HepG2 (cell line): ENCODE results near the gene PLD2. TPM values are rescaled to one million over a fixed set of nuclear protein-coding genes. Genes with fewer than 3 reads are reported as not detected.
A peak's percentile ranks its signal among the peaks of the same experiment; 100 is the strongest.

Source experiments
- BHLHE40 ChIP-seq: IDR thresholded peaks from 2 replicates; pipeline ENCODE4 v1.6.1; 2011; ENCODE audit warnings: low read length, improper control_type of control experiment
- DR1 ChIP-seq: sonication (generic); formaldehyde crosslinking; IDR thresholded peaks from 2 replicates; pipeline ENCODE4 v1.8.0; 2021; ENCODE audit warnings: mild to moderate bottlenecking, missing genetic modification reagents, inconsistent platforms
- ELF4 ChIP-seq: sonication (generic); formaldehyde crosslinking; IDR thresholded peaks from 2 replicates; pipeline ENCODE4 v1.5.0; 2020; ENCODE audit warnings: missing genetic modification reagents, mild to moderate bottlenecking, moderate library complexity, borderline replicate concordance
- EZH2 ChIP-seq: conservative IDR thresholded peaks from 2 replicates; pipeline ENCODE4 v1.6.1; 2012; ENCODE audit warnings: mild to moderate bottlenecking, low read depth, low read length, moderate library complexity
- FOSL2 ChIP-seq: sonication (generic); formaldehyde crosslinking; IDR thresholded peaks from 2 replicates; pipeline ENCODE4 v1.4.0; 2020; ENCODE audit warnings: missing genetic modification reagents
- HNRNPLL ChIP-seq: fragments of 200-400 bp; formaldehyde crosslinking; IDR thresholded peaks from 2 replicates; pipeline ENCODE4 v1.6.1; 2017; ENCODE audit warnings: mild to moderate bottlenecking, low read depth, low read length; ENCODE audit not compliant: poor library complexity, severe bottlenecking
- HNRNPUL1 ChIP-seq: fragments of 200-400 bp; formaldehyde crosslinking; IDR thresholded peaks from 2 replicates; pipeline ENCODE4 v1.6.1; 2017; ENCODE audit warnings: low read depth, mild to moderate bottlenecking, low read length, moderate library complexity
- IKZF1 ChIP-seq: fragments of 450-650 bp; IDR thresholded peaks from 2 replicates; pipeline ENCODE4 v1.7.1; 2016
- KDM3A ChIP-seq: IDR thresholded peaks from 2 replicates; pipeline ENCODE4 v1.6.1; 2018; ENCODE audit warnings: low read depth, missing compliant biosample characterization
- KLF16 ChIP-seq, 2 experiments: sonication (generic) in 1 of 2; formaldehyde crosslinking in 1 of 2; IDR thresholded peaks; 2 replicates each; pipeline versions ENCODE4 v1.6.1 to v1.8.0; 2016 to 2023; ENCODE audit warnings: missing genetic modification reagents in 2 of 2, missing compliant biosample characterization in 1 of 2
- NFYB ChIP-seq: sonication (generic); formaldehyde crosslinking; IDR thresholded peaks from 2 replicates; pipeline ENCODE4 v1.4.0; 2020; ENCODE audit warnings: missing genetic modification reagents
- NR1H2 ChIP-seq: sonication (generic); formaldehyde crosslinking; IDR thresholded peaks from 2 replicates; pipeline ENCODE4 v1.8.1; 2022; ENCODE audit warnings: low read depth, missing genetic modification reagents, borderline replicate concordance
- XBP1 ChIP-seq: sonication (generic); formaldehyde crosslinking; IDR thresholded peaks from 2 replicates; pipeline ENCODE4 v1.5.0; 2020; ENCODE audit warnings: missing genetic modification reagents
- ZBTB1 ChIP-seq: sonication (generic); formaldehyde crosslinking; IDR thresholded peaks from 2 replicates; pipeline ENCODE4 v1.4.0; 2020; ENCODE audit warnings: missing genetic modification reagents, borderline replicate concordance
- ZBTB7A ChIP-seq: sonication (generic); formaldehyde crosslinking; IDR thresholded peaks from 2 replicates; pipeline ENCODE4 v1.8.0; 2022; ENCODE audit warnings: mild to moderate bottlenecking, missing genetic modification reagents
- ZBTB8A ChIP-seq: sonication (generic); formaldehyde crosslinking; IDR thresholded peaks from 2 replicates; pipeline ENCODE4 v1.4.0; 2020; ENCODE audit warnings: mild to moderate bottlenecking, low read depth, missing genetic modification reagents, borderline replicate concordance
- ZNF10 ChIP-seq: sonication (generic); formaldehyde crosslinking; IDR thresholded peaks from 2 replicates; pipeline ENCODE4 v1.4.0; 2020; ENCODE audit warnings: mild to moderate bottlenecking, low read depth, missing genetic modification reagents, borderline replicate concordance
- ZNF256 ChIP-seq: sonication (generic); formaldehyde crosslinking; conservative IDR thresholded peaks from 2 replicates; pipeline ENCODE4 v1.4.0; 2020; ENCODE audit warnings: missing genetic modification reagents
- ZNF280D ChIP-seq: sonication (generic); formaldehyde crosslinking; IDR thresholded peaks from 2 replicates; pipeline ENCODE4 v1.5.1; 2020; ENCODE audit warnings: mild to moderate bottlenecking, missing genetic modification reagents
- ZNF326 ChIP-seq: sonication (generic); formaldehyde crosslinking; IDR thresholded peaks from 2 replicates; pipeline ENCODE4 v1.4.0; 2020; ENCODE audit warnings: missing genetic modification reagents, borderline replicate concordance
- ZNF616 ChIP-seq: sonication (generic); formaldehyde crosslinking; IDR thresholded peaks from 2 replicates; pipeline ENCODE4 v1.5.0; 2020; ENCODE audit warnings: low read depth, mild to moderate bottlenecking, missing genetic modification reagents
- ZNF891 ChIP-seq: sonication (generic); formaldehyde crosslinking; IDR thresholded peaks from 2 replicates; pipeline ENCODE4 v1.5.0; 2020; ENCODE audit warnings: mild to moderate bottlenecking, missing genetic modification reagents
- polyA plus RNA-seq, 8 experiments: library from polyadenylated mRNA; depleted of rRNA in 3 of 8; stranded (reverse) in 7 of 8; unstranded in 1 of 8; fragments of >200 nt; fragmentation: Illumina TruSeq in 4 of 8; extraction: Trizol in 4 of 8; gene quantifications; 2 replicates each; pipeline versions ENCODE4 v1.2.1 to v1.2.3, GENCODE V29; 2011 to 2016; ENCODE audit warnings: low read depth in 4 of 8, missing spikeins in 1 of 8, mixed read lengths in 1 of 8; ENCODE audit not compliant: insufficient read depth in 1 of 8
- total RNA-seq, 5 experiments: library from RNA; depleted of rRNA; stranded (reverse); fragments of >200 nt; fragmentation: Illumina TruSeq; extraction: Trizol; gene quantifications; 2 replicates each; pipeline ENCODE4 v1.2.3, GENCODE V29; 2016; ENCODE audit warnings: low read depth in 1 of 5
- TF ChIP-seq, protein P1 (sequence below): sonication (generic); formaldehyde crosslinking; IDR thresholded peaks from 2 replicates; pipeline ENCODE4 v1.4.0; 2020; ENCODE audit warnings: missing genetic modification reagents

Gene PLD2
- total and polyA plus RNA-seq, 2 of the 13 experiments (the other 11 are each of a cell fraction or from before 2014, with no cell fraction given) = 13.4 to 29.7 TPM

DNA sequence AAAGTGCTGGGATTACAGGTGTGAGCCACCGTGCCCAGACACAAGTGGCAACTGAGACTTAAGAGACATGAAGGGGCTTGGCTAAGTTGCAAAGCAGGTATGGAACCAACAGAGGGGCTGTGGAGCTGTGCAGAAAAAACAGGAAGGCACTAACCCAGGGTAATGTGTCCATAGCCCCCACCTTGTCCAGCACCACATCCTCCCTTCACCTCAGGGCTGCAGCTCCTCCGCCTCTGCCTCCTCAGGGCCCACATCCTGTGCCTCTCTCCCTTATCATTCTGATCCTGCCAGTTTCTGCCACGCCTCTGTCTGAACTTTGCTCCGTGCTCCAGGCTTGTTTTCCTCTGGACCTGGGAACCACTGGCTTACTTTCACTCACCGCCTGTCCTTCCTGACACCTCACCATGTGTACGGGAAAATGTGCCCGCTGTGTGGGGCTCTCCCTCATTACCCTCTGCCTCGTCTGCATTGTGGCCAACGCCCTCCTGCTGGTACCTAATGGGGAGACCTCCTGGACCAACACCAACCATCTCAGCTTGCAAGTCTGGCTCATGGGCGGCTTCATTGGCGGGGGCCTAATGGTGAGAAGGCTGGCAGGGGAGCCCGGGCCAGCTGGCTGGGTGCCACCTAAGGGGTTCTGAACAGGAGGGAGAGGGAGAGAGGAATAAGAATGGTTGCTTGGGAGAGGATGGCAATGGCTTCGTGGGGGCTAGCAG is 35.3 kb upstream of the PLD2 start, which contains the start of gene TM4SF5 (continued):
- TF ChIP-seq BHLHE40 (no peak), ZNF10 (CRISPR knock-in tag) (no peak), ZBTB7A (CRISPR knock-in tag) (peak; percentile 61; the same call in 1 of the 2 replicates), KDM3A (0 out of 2 replicates have a peak, but pooled peaks have one; percentile 78), IKZF1 (no peak), EZH2 (no peak), HNRNPUL1 (no peak), ZNF891 (peak; percentile 54; the same call in 1 of the 2 replicates), HNRNPLL (no peak), XBP1 (CRISPR knock-in tag) (peak; percentile 43; the same call in 1 of the 2 replicates), ZNF616 (CRISPR knock-in tag) (peak; percentile 61), ZNF256 (0 out of 2 replicates have a peak, but pooled peaks have one; percentile 78), ELF4 (CRISPR knock-in tag) (no peak), NR1H2 (0 out of 2 replicates have a peak, but pooled peaks have one; percentile 67), KLF16 (CRISPR knock-in tag; IDR thresholded peaks at IDR 0.05) (peak in 1 of 2 experiments; percentile 93; a peak in 2 of 4 replicates), ZBTB1 (CRISPR knock-in tag) (no peak), ZNF280D (CRISPR knock-in tag) (no peak; the same call in 1 of the 2 replicates), DR1 (CRISPR knock-in tag) (0 out of 2 replicates have a peak, but pooled peaks have one; percentile 55), ZBTB8A (CRISPR knock-in tag) (no peak), FOSL2 (peak; percentile 78), ZNF326 (CRISPR knock-in tag) (no peak), NFYB (no peak; the same call in 1 of the 2 replicates)
- TF ChIP-seq, protein P1, sequence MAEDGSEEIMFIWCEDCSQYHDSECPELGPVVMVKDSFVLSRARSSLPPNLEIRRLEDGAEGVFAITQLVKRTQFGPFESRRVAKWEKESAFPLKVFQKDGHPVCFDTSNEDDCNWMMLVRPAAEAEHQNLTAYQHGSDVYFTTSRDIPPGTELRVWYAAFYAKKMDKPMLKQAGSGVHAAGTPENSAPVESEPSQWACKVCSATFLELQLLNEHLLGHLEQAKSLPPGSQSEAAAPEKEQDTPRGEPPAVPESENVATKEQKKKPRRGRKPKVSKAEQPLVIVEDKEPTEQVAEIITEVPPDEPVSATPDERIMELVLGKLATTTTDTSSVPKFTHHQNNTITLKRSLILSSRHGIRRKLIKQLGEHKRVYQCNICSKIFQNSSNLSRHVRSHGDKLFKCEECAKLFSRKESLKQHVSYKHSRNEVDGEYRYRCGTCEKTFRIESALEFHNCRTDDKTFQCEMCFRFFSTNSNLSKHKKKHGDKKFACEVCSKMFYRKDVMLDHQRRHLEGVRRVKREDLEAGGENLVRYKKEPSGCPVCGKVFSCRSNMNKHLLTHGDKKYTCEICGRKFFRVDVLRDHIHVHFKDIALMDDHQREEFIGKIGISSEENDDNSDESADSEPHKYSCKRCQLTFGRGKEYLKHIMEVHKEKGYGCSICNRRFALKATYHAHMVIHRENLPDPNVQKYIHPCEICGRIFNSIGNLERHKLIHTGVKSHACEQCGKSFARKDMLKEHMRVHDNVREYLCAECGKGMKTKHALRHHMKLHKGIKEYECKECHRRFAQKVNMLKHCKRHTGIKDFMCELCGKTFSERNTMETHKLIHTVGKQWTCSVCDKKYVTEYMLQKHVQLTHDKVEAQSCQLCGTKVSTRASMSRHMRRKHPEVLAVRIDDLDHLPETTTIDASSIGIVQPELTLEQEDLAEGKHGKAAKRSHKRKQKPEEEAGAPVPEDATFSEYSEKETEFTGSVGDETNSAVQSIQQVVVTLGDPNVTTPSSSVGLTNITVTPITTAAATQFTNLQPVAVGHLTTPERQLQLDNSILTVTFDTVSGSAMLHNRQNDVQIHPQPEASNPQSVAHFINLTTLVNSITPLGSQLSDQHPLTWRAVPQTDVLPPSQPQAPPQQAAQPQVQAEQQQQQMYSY (CRISPR knock-in tag) = peak; percentile 63; the same call in 1 of the 2 replicates
